SK-N-SH (cell line): ENCODE results near the gene CYP2S1. TPM values are rescaled to one million over a fixed set of nuclear protein-coding genes. Genes with fewer than 3 reads are reported as not detected.
A peak's percentile ranks its signal among the peaks of the same experiment; 100 is the strongest.

ENCODE experiments used
- CTCF ChIA-PET: fragments of 300-600, 350-600 bp; formaldehyde crosslinking; extraction: SDS; loops from one replicate; lab custom pipeline; 2021; lab: Yijun Ruan, JAX
- POLR2A ChIA-PET: fragments of 350-600 bp; sonication (Branson Sonifier 250); formaldehyde crosslinking; extraction: SDS; loops from one replicate; lab custom pipeline; 2020; ENCODE audit warnings: antibody characterized with exemption, inconsistent platforms; lab: Yijun Ruan, JAX
- DNase-seq: peaks from one replicate; pipeline ENCODE4 v3.0.0; 2012
- H2AFZ ChIP-seq: fragments of 200-600 bp; sonication (generic); 2 replicates; pipeline ENCODE4 v1.8.1; 2016; ENCODE audit warnings: antibody characterized with exemption, mild to moderate bottlenecking, low read depth
- H3F3A ChIP-seq: fragments of 200-600 bp; sonication (generic); replicated peaks from 2 replicates; pipeline ENCODE3; 2016; ENCODE audit warnings: antibody characterized with exemption, mild to moderate bottlenecking; ENCODE audit not compliant: insufficient read depth
- H3K27ac ChIP-seq, 2 experiments: fragments of 200-500 bp in 1 of 2; fragments of 200-600 bp in 1 of 2; sonication (Bioruptor generic) in 1 of 2; sonication (generic), shearing (Covaris generic) in 1 of 2; 2 replicates each; pipeline versions ENCODE4 v1.5.1 to v1.6.1; 2014 to 2016; ENCODE audit warnings: low read depth in 2 of 2, inconsistent platforms in 1 of 2, low read length in 1 of 2, mild to moderate bottlenecking in 1 of 2, mixed read lengths in 1 of 2
- H3K27me3 ChIP-seq: fragments of 200-600 bp; sonication (generic), shearing (Covaris generic); 2 replicates; pipeline ENCODE4 v1.6.1; 2016; ENCODE audit warnings: mixed run types; ENCODE audit not compliant: insufficient read depth
- H3K36me3 ChIP-seq, 2 experiments: fragments of 200-500 bp in 1 of 2; fragments of 200-600 bp in 1 of 2; sonication (Bioruptor generic) in 1 of 2; sonication (generic) in 1 of 2; replicated peaks in 1 of 2; 2 replicates each; pipeline versions ENCODE3 to v1.5.1; 2014 to 2016; ENCODE audit warnings: low read length in 1 of 2, mild to moderate bottlenecking in 1 of 2; ENCODE audit not compliant: insufficient read depth in 2 of 2, control insufficient read depth in 1 of 2
- H3K4me1 ChIP-seq, 2 experiments: fragments of 200-500 bp in 1 of 2; fragments of 200-600 bp in 1 of 2; sonication (Bioruptor generic) in 1 of 2; sonication (generic), shearing (Covaris generic) in 1 of 2; 2 replicates each; pipeline versions ENCODE4 v1.5.1 to v1.6.1; 2014 to 2016; ENCODE audit warnings: low read depth in 1 of 2, low read length in 1 of 2, mixed run types in 1 of 2; ENCODE audit not compliant: insufficient read depth in 2 of 2, control insufficient read depth in 1 of 2
- H3K4me2 ChIP-seq: fragments of 200-600 bp; sonication (generic), shearing (Covaris generic); 2 replicates; pipeline ENCODE4 v1.6.1; 2017; ENCODE audit warnings: mixed run types
- H3K4me3 ChIP-seq, 2 experiments: fragments of 200-500 bp in 1 of 2; fragments of 200-600 bp in 1 of 2; sonication (Bioruptor generic) in 1 of 2; sonication (generic), shearing (Covaris generic) in 1 of 2; 2 replicates each; pipeline versions ENCODE4 v1.5.1 to v1.8.1; 2014 to 2016; ENCODE audit warnings: low read depth in 2 of 2, inconsistent platforms in 1 of 2, low read length in 1 of 2, mild to moderate bottlenecking in 1 of 2, mixed read lengths in 1 of 2, moderate library complexity in 1 of 2
- H3K79me2 ChIP-seq: fragments of 200-600 bp; sonication (generic); 2 replicates; pipeline ENCODE4 v1.8.1; 2017; ENCODE audit warnings: mild to moderate bottlenecking; ENCODE audit not compliant: insufficient read depth
- H3K9ac ChIP-seq: fragments of 200-600 bp; sonication (generic); 2 replicates; pipeline ENCODE4 v1.6.1; 2017; ENCODE audit warnings: mixed run types
- H3K9me2 ChIP-seq: fragments of 200-600 bp; sonication (generic); 2 replicates; pipeline ENCODE4 v1.6.1; 2017; ENCODE audit warnings: mixed run types
- H3K9me3 ChIP-seq: fragments of 200-600 bp; sonication (generic); 2 replicates; pipeline ENCODE4 v1.6.1; 2017; ENCODE audit warnings: mixed run types, mild to moderate bottlenecking, moderate library complexity
- H4K20me1 ChIP-seq: fragments of 200-600 bp; sonication (generic); 2 replicates; pipeline ENCODE4 v1.6.1; 2017; ENCODE audit warnings: mild to moderate bottlenecking, mixed run types; ENCODE audit not compliant: insufficient read depth
- ELF1 ChIP-seq: IDR thresholded peaks from 2 replicates; pipeline ENCODE4 v1.4.0; 2012
- GABPA ChIP-seq: IDR thresholded peaks from 2 replicates; pipeline ENCODE4 v1.4.0; 2012; ENCODE audit warnings: low read depth, mild to moderate bottlenecking
- NFIC ChIP-seq: IDR thresholded peaks from 2 replicates; pipeline ENCODE4 v1.4.0; 2012; ENCODE audit warnings: borderline replicate concordance
- NRF1 ChIP-seq: IDR thresholded peaks from 2 replicates; pipeline ENCODE4 v1.6.1; 2012; ENCODE audit warnings: low read depth, mild to moderate bottlenecking, low read length
- RXRA ChIP-seq: IDR thresholded peaks from 2 replicates; pipeline ENCODE4 v1.4.0; 2012; ENCODE audit warnings: low read depth, mild to moderate bottlenecking, borderline replicate concordance
- SMC3 ChIP-seq: IDR thresholded peaks from 2 replicates; pipeline ENCODE4 v1.6.1; 2012; ENCODE audit warnings: low read depth, low read length, improper control_type of control experiment
- TCF12 ChIP-seq: IDR thresholded peaks from 2 replicates; pipeline ENCODE4 v1.4.0; 2012
- YY1 ChIP-seq: IDR thresholded peaks from 2 replicates; pipeline ENCODE4 v1.4.0; 2012; ENCODE audit warnings: low read depth, mild to moderate bottlenecking
- WGBS: methylation state at CpG from one replicate; pipeline ENCODE4 v1.1.6; 2017; ENCODE audit warnings: low lambda C conversion rate; 5-methylcytosine and 5-hydroxymethylcytosine counted together
- polyA plus RNA-seq, 3 experiments: library from polyadenylated mRNA; depleted of rRNA; stranded (reverse); fragments of >200 nt; gene quantifications; 2 replicates each; pipeline ENCODE4 v1.2.3, GENCODE V29; 2012
- TF ChIP-seq, protein P1 (sequence below): fragments of 200-600 bp; sonication (generic); IDR thresholded peaks from 2 replicates; pipeline ENCODE4 v1.6.1; 2017; ENCODE audit warnings: antibody characterized with exemption, mild to moderate bottlenecking, moderate library complexity
- TF ChIP-seq, protein P2 (sequence below): IDR thresholded peaks from 2 replicates; pipeline ENCODE4 v1.4.0; 2012; ENCODE audit warnings: low read depth
- TF ChIP-seq, protein P3 (sequence below): IDR thresholded peaks from 2 replicates; pipeline ENCODE4; 2012
- TF ChIP-seq, protein P4 (sequence below): fragments of 150-350 bp; IDR thresholded peaks from 2 replicates; pipeline ENCODE4 v1.6.1; 2017; ENCODE audit warnings: antibody characterized with exemption, low read length, low read depth, borderline replicate concordance

Gene CYP2S1
- polyA plus RNA-seq, 1 of the 3 experiments (the other 2 are of a cell fraction) = 0.67 TPM

DNA sequence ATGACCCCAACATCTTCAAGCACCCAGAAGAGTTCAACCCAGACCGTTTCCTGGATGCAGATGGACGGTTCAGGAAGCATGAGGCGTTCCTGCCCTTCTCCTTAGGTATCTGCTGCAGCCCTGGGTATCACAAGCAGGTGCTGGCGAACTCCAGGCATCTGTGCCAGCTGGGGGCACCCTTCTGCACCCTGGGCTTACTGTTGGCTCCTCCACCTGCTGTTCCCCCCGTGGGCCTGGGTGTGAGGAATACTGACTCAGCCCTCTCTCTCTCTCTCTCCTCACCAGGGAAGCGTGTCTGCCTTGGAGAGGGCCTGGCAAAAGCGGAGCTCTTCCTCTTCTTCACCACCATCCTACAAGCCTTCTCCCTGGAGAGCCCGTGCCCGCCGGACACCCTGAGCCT is 13.0 kb downstream of the CYP2S1 start:
- POLR2A ChIA-PET = no interaction called here
- TF ChIP-seq SMC3 (peak; percentile 29; the same call in 1 of the 2 replicates), RXRA (no peak), ELF1 (no peak), NRF1 (no peak), YY1 (no peak), TCF12 (0 out of 2 replicates have a peak, but pooled peaks have one; percentile 16)
- TF ChIP-seq, protein P1, sequence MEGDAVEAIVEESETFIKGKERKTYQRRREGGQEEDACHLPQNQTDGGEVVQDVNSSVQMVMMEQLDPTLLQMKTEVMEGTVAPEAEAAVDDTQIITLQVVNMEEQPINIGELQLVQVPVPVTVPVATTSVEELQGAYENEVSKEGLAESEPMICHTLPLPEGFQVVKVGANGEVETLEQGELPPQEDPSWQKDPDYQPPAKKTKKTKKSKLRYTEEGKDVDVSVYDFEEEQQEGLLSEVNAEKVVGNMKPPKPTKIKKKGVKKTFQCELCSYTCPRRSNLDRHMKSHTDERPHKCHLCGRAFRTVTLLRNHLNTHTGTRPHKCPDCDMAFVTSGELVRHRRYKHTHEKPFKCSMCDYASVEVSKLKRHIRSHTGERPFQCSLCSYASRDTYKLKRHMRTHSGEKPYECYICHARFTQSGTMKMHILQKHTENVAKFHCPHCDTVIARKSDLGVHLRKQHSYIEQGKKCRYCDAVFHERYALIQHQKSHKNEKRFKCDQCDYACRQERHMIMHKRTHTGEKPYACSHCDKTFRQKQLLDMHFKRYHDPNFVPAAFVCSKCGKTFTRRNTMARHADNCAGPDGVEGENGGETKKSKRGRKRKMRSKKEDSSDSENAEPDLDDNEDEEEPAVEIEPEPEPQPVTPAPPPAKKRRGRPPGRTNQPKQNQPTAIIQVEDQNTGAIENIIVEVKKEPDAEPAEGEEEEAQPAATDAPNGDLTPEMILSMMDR = 0 out of 2 replicates have a peak, but pooled peaks have one; percentile 32
- TF ChIP-seq, protein P2, sequence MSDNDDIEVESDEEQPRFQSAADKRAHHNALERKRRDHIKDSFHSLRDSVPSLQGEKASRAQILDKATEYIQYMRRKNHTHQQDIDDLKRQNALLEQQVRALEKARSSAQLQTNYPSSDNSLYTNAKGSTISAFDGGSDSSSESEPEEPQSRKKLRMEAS = peak; percentile 59
- no peaks in the 10 kb centered on the region for H3K36me3 ChIP-seq
- H3K4me3 ChIP-seq = no peak overlapping the region
- H3K79me2 ChIP-seq = no peaks in the 10 kb centered on the region
- no peaks in the 10 kb centered on the region for H3K9me2 ChIP-seq
- H3K9ac ChIP-seq = no peak overlapping the region
- DNase-seq = no peak
- H4K20me1 ChIP-seq = no peaks in the 10 kb centered on the region
- no peaks in the 10 kb centered on the region for H3K9me3 ChIP-seq
- no peak overlapping the region for H2AFZ ChIP-seq
- CTCF ChIA-PET = interaction anchor here (1.8 to 3.1 kb wide), 2 partner anchors 54 to 57 kb away, joined by 4 to 15 read pairs; no protein-coding TSS in a partner anchor
- H3K27me3 ChIP-seq = no peaks in the 10 kb centered on the region
- H3K4me1 ChIP-seq = no peaks in the 10 kb centered on the region
- H3K27ac ChIP-seq = no peak overlapping the region
- no peak overlapping the region for H3K4me2 ChIP-seq
- WGBS = 54% methylated on average over 8 of the region's 10 CpGs
- peaks cover 10% of the 10 kb centered on the region for H3F3A ChIP-seq

DNA sequence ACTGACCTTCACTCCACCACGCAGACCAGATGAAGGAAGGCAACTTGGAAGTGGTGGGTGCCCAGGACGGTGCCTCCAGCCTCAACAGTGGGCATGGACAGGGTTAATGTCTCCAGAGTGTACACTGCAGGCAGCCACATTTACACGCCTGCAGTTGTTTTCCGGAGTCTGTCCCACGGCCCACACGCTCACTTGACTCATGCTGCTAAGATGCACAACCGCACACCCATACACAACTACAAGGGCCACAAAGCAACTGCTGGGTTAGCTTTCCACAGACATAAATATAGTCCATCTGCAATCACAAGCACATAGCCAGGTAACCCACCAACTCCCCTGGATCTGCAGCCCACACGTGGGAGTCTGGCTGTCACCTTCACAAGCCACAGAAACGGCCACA is 13.4 kb downstream of the CYP2S1 start:
- H3F3A ChIP-seq = peaks cover 10% of the 10 kb centered on the region
- H3K4me1 ChIP-seq = no peaks in the 10 kb centered on the region
- no peak overlapping the region for H3K4me3 ChIP-seq
- ChIA-PET POLR2A (no interaction called here), CTCF (interaction anchor here (1.4 to 3.1 kb wide), 3 partner anchors 53 to 102 kb away, joined by 4 to 15 read pairs (median 4); no protein-coding TSS in a partner anchor)
- no peak for TF ChIP-seq NRF1
- TF ChIP-seq, protein P1 = no peak
- TF ChIP-seq, protein P3, sequence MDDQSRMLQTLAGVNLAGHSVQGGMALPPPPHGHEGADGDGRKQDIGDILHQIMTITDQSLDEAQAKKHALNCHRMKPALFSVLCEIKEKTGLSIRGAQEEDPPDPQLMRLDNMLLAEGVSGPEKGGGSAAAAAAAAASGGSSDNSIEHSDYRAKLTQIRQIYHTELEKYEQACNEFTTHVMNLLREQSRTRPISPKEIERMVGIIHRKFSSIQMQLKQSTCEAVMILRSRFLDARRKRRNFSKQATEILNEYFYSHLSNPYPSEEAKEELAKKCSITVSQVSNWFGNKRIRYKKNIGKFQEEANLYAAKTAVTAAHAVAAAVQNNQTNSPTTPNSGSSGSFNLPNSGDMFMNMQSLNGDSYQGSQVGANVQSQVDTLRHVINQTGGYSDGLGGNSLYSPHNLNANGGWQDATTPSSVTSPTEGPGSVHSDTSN = no peak
- TF ChIP-seq GABPA = no peak
- no peak for TF ChIP-seq NFIC
- TF ChIP-seq SMC3 = no peak
- TF ChIP-seq, protein P4, sequence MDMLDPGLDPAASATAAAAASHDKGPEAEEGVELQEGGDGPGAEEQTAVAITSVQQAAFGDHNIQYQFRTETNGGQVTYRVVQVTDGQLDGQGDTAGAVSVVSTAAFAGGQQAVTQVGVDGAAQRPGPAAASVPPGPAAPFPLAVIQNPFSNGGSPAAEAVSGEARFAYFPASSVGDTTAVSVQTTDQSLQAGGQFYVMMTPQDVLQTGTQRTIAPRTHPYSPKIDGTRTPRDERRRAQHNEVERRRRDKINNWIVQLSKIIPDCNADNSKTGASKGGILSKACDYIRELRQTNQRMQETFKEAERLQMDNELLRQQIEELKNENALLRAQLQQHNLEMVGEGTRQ = no peak
- no peak for DNase-seq
- no peak overlapping the region for H3K9ac ChIP-seq
- no peaks in the 10 kb centered on the region for H3K9me2 ChIP-seq
- no peaks in the 10 kb centered on the region for H3K79me2 ChIP-seq
- H3K27ac ChIP-seq = no peak overlapping the region
- H3K27me3 ChIP-seq = no peaks in the 10 kb centered on the region
- H3K36me3 ChIP-seq = no peaks in the 10 kb centered on the region
- 70% methylated on average over 9 of the region's 9 CpGs for WGBS
- H4K20me1 ChIP-seq = no peaks in the 10 kb centered on the region
- no peak overlapping the region for H3K4me2 ChIP-seq
- H2AFZ ChIP-seq = no peak overlapping the region
- H3K9me3 ChIP-seq = no peaks in the 10 kb centered on the region
